Epithelial cell of prostate (primary cell): ENCODE data around the gene TIMM9.
"Not testable (repeated sequence)": the region's sequence is repeated elsewhere in the genome, so short reads cannot be mapped to it uniquely, and the experiment has no call there.

ENCODE experiments used
- DNase-seq: peaks from one replicate; pipeline ENCODE4 v3.0.0-alpha.2; 2011; ENCODE audit warnings: low read depth, low spot score
- H3K27ac ChIP-seq: fragments of 450-650 bp; 2 replicates; pipeline ENCODE4 v1.5.1; 2017; ENCODE audit warnings: mild to moderate bottlenecking

TIMM9 gene

GRCh38 chr14:58401587-58401986 lies 25.7 kb downstream of the TIMM9 start:
- DNase-seq: no peak
- H3K27ac ChIP-seq: no peak overlapping the region

GRCh38 chr14:58398895-58399294 lies 28.4 kb downstream of the TIMM9 start:
- H3K27ac ChIP-seq: no peak overlapping the region
- no peak for DNase-seq

- no peak overlapping the region for H3K27ac ChIP-seq
- no peak for DNase-seq
Measured at GRCh38 chr14:58398495-58398894, 28.8 kb downstream of the TIMM9 start.

- DNase-seq: no peak
- no peak overlapping the region for H3K27ac ChIP-seq
Measured at GRCh38 chr14:58397156-58397555, 30.2 kb downstream of the TIMM9 start.

GRCh38 chr14:58395812-58396788 lies 31.2 kb downstream of the TIMM9 start, which contains the start of gene TOMM20L:
TSS of gene TOMM20L (plus strand) at chr14:58395930. CDS start at chr14:58395958, 28 bp downstream.
- DNase-seq: peak; percentile 24
- peak within 1 kb of the TSS; percentile 32 for H3K27ac ChIP-seq

- no peak overlapping the region for H3K27ac ChIP-seq
- DNase-seq: no peak
Measured at GRCh38 chr14:58395562-58395811, 31.8 kb downstream of the TIMM9 start.

GRCh38 chr14:58390830-58391229 lies 36.5 kb downstream of the TIMM9 start:
- no peak for DNase-seq
- H3K27ac ChIP-seq: no peak overlapping the region

- no peak for DNase-seq
- no peak overlapping the region for H3K27ac ChIP-seq
Measured at GRCh38 chr14:58376791-58377190, 50.5 kb downstream of the TIMM9 start.

- DNase-seq: no peak
Measured at GRCh38 chr14:58368956-58369355, 58.4 kb downstream of the TIMM9 start.

GRCh38 chr14:58367296-58367695 lies 60.0 kb downstream of the TIMM9 start:
- H3K27ac ChIP-seq: no peak overlapping the region
- no peak for DNase-seq

More at GRCh38 chr14:58368956-58369355, 58.4 kb downstream of the TIMM9 start:
- no peak overlapping the region for H3K27ac ChIP-seq

- DNase-seq: no peak
- H3K27ac ChIP-seq: no peak overlapping the region
Measured at GRCh38 chr14:58364316-58364715, 63.0 kb downstream of the TIMM9 start.

- no peak for DNase-seq
- H3K27ac ChIP-seq: no peak overlapping the region
Measured at GRCh38 chr14:58362798-58363412, 64.4 kb downstream of the TIMM9 start.

- H3K27ac ChIP-seq, DNase-seq: not testable (repeated sequence)
Measured at GRCh38 chr14:58362272-58362671, 65.1 kb downstream of the TIMM9 start.
